CD4-positive, alpha-beta T cell (primary cell): ENCODE measurements around the gene HLA-DOA. TPM values are rescaled to one million over a fixed set of nuclear protein-coding genes. Genes with fewer than 3 reads are reported as not detected.

Experiments
- ATAC-seq: fragments of 200-7000 bp; cut with Tn5 transposase; one replicate; pipeline ENCODE4 v1.10.0; 2022; ENCODE audit warnings: mild to moderate bottlenecking; ENCODE audit not compliant: poor library complexity
- CTCF ChIA-PET: fragments of 350-600 bp; sonication (Branson Sonifier 250); formaldehyde crosslinking; loops from one replicate; lab custom pipeline; 2021; ENCODE audit warnings: antibody characterized with exemption, inconsistent platforms; lab: Charles Lee
- POLR2A ChIA-PET: fragments of 350-600 bp; sonication (Branson Sonifier 250); formaldehyde crosslinking; loops from one replicate; lab custom pipeline; 2021; ENCODE audit warnings: antibody characterized with exemption, inconsistent platforms; lab: Charles Lee
- DNase-seq, 14 experiments: peaks; one replicate each; pipeline ENCODE4 v3.0.0-alpha.2; 2013 to 2020; ENCODE audit warnings: mixed read lengths in 2 of 14
- H3K27ac ChIP-seq, 2 donors: one replicate each; pipeline versions ENCODE4 v1.5.1 to v1.7.0; 2013; ENCODE audit warnings: low read length in 2 of 2, low read depth in 1 of 2, mild to moderate bottlenecking in 1 of 2
- H3K27me3 ChIP-seq, 2 experiments: 1 replicate in 1 of 2; 2 replicates in 1 of 2; pipeline versions ENCODE4 v1.6.1 to v1.7.0; 2013; ENCODE audit warnings: low read length in 2 of 2, control low read depth in 1 of 2, mild to moderate bottlenecking in 1 of 2, moderate library complexity in 1 of 2; ENCODE audit not compliant: insufficient read depth in 2 of 2, control insufficient read depth in 1 of 2
- H3K36me3 ChIP-seq: one replicate; pipeline ENCODE4 v1.6.1; 2013; ENCODE audit warnings: low read length, control low read depth; ENCODE audit not compliant: insufficient read depth
- H3K4me1 ChIP-seq: one replicate; pipeline ENCODE4 v1.6.1; 2013; ENCODE audit warnings: low read length, control low read depth; ENCODE audit not compliant: insufficient read depth
- H3K4me3 ChIP-seq: one replicate; pipeline ENCODE4 v1.5.1; 2013; ENCODE audit warnings: mild to moderate bottlenecking, low read length, moderate library complexity
- H3K9me3 ChIP-seq, 2 experiments: 1 replicate in 1 of 2; 2 replicates in 1 of 2; pipeline versions ENCODE4 v1.6.1 to v1.7.0; 2013; ENCODE audit warnings: low read length in 2 of 2, mild to moderate bottlenecking in 2 of 2, control low read depth in 1 of 2, moderate library complexity in 1 of 2; ENCODE audit not compliant: control insufficient read depth in 1 of 2, insufficient read depth in 1 of 2
- H3K27ac Mint-ChIP-seq: one replicate; pipeline ENCODE4 v1.8.0; 2020; ENCODE audit warnings: mixed read lengths
- H3K27me3 Mint-ChIP-seq: one replicate; pipeline ENCODE4 v1.8.0; 2021; ENCODE audit warnings: mixed read lengths
- H3K36me3 Mint-ChIP-seq: one replicate; pipeline ENCODE4 v1.8.0; 2021; ENCODE audit warnings: low read depth, mixed read lengths
- H3K4me1 Mint-ChIP-seq: one replicate; pipeline ENCODE4 v1.8.0; 2021; ENCODE audit warnings: low read depth, mixed read lengths
- H3K4me3 Mint-ChIP-seq: one replicate; pipeline ENCODE4 v1.8.0; 2020; ENCODE audit warnings: mild to moderate bottlenecking, mixed read lengths
- H3K9me3 Mint-ChIP-seq: one replicate; pipeline ENCODE4 v1.8.0; 2020; ENCODE audit warnings: mixed read lengths
- CTCF ChIP-seq: fragments of 200-600 bp; IDR thresholded peaks from one replicate; pipeline ENCODE4 v1.8.0; 2022; ENCODE audit warnings: antibody characterized with exemption, mild to moderate bottlenecking
- intact Hi-C, 2 experiments: fragments of 100-400 bp; cut with DNase I in 1 of 2; cut with micrococcal nuclease in 1 of 2; formaldehyde crosslinking; loops; one replicate each; pipeline versions ENCODE4 v1.15.1 to v1.9.0; 2023 to 2025; cut with DNase I, micrococcal nuclease
- total RNA-seq, 174 experiments: library from RNA in 2 of 174; stranded (reverse) in 2 of 174; gene quantifications; one replicate each; pipeline ENCODE4 v1.2.3 and lab custom pipeline; 2021 to 2026

Gene HLA-DOA
- total RNA-seq, 2 experiments from 2014 or later: 5.9 to 6.1 TPM

- peak overlapping the region; percentile 43 for H3K27ac Mint-ChIP-seq
- intact Hi-C loops: loop anchor here (1.0 to 2.0 kb wide), 7 partner anchors 18 to 100 kb away; partner anchors contain the start of gene HLA-DMA (in 1 of the 2)
- H3K9me3 Mint-ChIP-seq: no peaks in the 10 kb centered on the region
- H3K9me3 ChIP-seq: no peaks in the 10 kb centered on the region
- peak; percentile 98 for ATAC-seq
- no peaks in the 10 kb centered on the region for H3K27me3 ChIP-seq
- POLR2A ChIA-PET: interaction anchor here (0.7 to 10.7 kb wide), 16 partner anchors 8 to 1399 kb away, joined by 3 to 347 read pairs (median 10); partner anchors contain the start of genes BRD2, HLA-DMA, HLA-DMB and TAP1
- no peak overlapping the region for H3K4me3 ChIP-seq
- CTCF ChIA-PET: interaction anchor here (0.6 to 6.9 kb wide), 36 partner anchors 8 to 716 kb away, joined by 3 to 123 read pairs (median 5); partner anchors contain the start of genes BRD2, HLA-DMA, HLA-DMB and PSMB8
- H3K27me3 Mint-ChIP-seq: no peaks in the 10 kb centered on the region
- peaks cover 17% of the 10 kb centered on the region for H3K4me1 ChIP-seq
- peaks cover 28% of the 10 kb centered on the region for H3K4me1 Mint-ChIP-seq
- peak; percentile 83 to 97 (median 89) for DNase-seq
- H3K36me3 Mint-ChIP-seq: peaks cover 33% of the 10 kb centered on the region
- H3K36me3 ChIP-seq: peaks cover 24% of the 10 kb centered on the region
- TF ChIP-seq CTCF: peak; percentile 83
- no peak overlapping the region for H3K4me3 Mint-ChIP-seq
- H3K27ac ChIP-seq: no peak overlapping the region
Measured at GRCh38 chr6:32984622-32985389, 24.6 kb downstream of the HLA-DOA start.

DNA sequence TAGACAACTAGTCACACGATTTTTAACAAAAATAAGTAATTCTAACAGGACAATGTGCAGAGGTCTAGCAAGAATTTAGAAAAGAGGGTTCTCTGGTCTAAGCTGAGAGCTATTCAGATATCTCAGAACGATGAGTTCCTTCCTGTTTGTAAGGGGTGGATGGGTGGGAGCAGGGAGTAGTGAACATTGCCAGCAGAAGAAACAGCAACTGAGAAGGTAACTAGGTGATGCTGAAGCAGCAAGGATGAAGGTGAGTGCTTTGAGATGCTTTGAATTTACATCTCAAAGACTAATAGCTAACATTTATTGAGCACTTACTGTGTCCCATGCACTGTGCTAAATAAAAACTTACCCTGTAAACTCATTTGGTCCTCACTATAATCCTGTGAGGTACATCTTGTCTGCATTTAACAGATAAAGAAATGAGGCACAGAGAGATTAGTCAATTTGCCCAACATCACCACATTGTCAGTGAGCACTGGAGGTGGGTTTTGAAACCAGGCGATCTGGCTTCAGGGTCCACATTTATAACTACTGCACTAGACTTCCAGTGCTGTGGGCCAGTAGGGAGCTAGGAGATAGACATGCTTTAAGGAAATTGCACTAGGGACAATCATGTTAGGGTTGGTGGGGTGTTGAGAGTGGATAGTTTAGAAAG lies 25.3 kb downstream of the HLA-DOA start:
- peaks cover 28% of the 10 kb centered on the region for H3K4me1 Mint-ChIP-seq
- H3K27ac Mint-ChIP-seq: peak overlapping the region; percentile 54
- peaks cover 40% of the 10 kb centered on the region for H3K36me3 Mint-ChIP-seq
- Histone ChIP-seq H3K4me1 (peaks cover 21% of the 10 kb centered on the region), H3K9me3 (no peaks in the 10 kb centered on the region), H3K36me3 (peaks cover 31% of the 10 kb centered on the region), H3K27me3 (no peaks in the 10 kb centered on the region), H3K27ac (no peak overlapping the region), H3K4me3 (no peak overlapping the region)
- TF ChIP-seq CTCF: no peak
- POLR2A ChIA-PET: interaction anchor here (0.7 to 10.7 kb wide), 16 partner anchors 8 to 1399 kb away, joined by 3 to 347 read pairs (median 10); partner anchors contain the start of genes BRD2, HLA-DMA, HLA-DMB and TAP1
- intact Hi-C loops: loop anchor here (1.0 to 2.0 kb wide), 5 partner anchors 17 to 99 kb away; no protein-coding TSS in a partner anchor
- H3K9me3 Mint-ChIP-seq: no peaks in the 10 kb centered on the region
- H3K4me3 Mint-ChIP-seq: no peak overlapping the region
- ATAC-seq (peak; percentile 6), DNase-seq (no peak)
- H3K27me3 Mint-ChIP-seq: no peaks in the 10 kb centered on the region
- CTCF ChIA-PET: interaction anchor here (0.6 to 6.9 kb wide), 34 partner anchors 9 to 717 kb away, joined by 3 to 123 read pairs (median 5); partner anchors contain the start of genes BRD2, HLA-DMA, HLA-DMB and PSMB8

DNA sequence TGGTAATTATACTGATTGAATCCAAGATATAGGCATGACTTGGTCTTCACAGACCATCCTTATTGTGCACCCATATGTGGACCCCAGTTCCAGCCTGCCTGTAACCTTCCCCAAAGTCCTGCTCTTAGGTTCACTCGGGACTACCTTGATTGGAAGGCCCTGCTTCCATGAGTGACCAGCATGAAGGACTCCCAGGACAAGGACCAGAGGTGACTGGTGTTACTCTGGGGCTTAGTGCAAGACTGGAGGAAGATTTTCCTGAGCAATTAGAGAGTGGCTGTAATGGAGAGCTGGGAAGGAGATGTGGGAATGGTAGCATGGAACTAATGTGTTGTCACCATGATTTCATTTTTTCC lies 25.9 kb downstream of the HLA-DOA start:
- Histone ChIP-seq H3K27ac (no peak overlapping the region), H3K36me3 (peaks cover 38% of the 10 kb centered on the region), H3K27me3 (no peaks in the 10 kb centered on the region), H3K4me3 (no peak overlapping the region), H3K4me1 (peaks cover 24% of the 10 kb centered on the region), H3K9me3 (no peaks in the 10 kb centered on the region)
- peaks cover 28% of the 10 kb centered on the region for H3K4me1 Mint-ChIP-seq
- H3K27ac Mint-ChIP-seq: peak overlapping the region; percentile 54
- peaks cover 47% of the 10 kb centered on the region for H3K36me3 Mint-ChIP-seq
- POLR2A ChIA-PET: interaction anchor here (1.8 to 10.7 kb wide), 8 partner anchors 13 to 145 kb away, joined by 13 to 347 read pairs (median 18); partner anchors contain the start of genes BRD2, HLA-DMA, HLA-DMB and TAP2
- ATAC-seq (no peak), DNase-seq (no peak)
- intact Hi-C loops: no loop called here
- CTCF ChIA-PET: interaction anchor here (1.3 to 6.9 kb wide), 10 partner anchors 12 to 145 kb away, joined by 3 to 123 read pairs (median 8); partner anchors contain the start of genes BRD2, HLA-DMB, PSMB8 and TAP2
- TF ChIP-seq CTCF: no peak
- H3K27me3 Mint-ChIP-seq: no peaks in the 10 kb centered on the region
- H3K9me3 Mint-ChIP-seq: no peaks in the 10 kb centered on the region
- H3K4me3 Mint-ChIP-seq: no peak overlapping the region
